ENCODE measurements around the gene NOL3. TPM values are rescaled to one million over a fixed set of nuclear protein-coding genes. Genes with fewer than 3 reads are reported as not detected.
A peak's percentile ranks its signal among the peaks of the same experiment; 100 is the strongest.

Gene NOL3
- total and polyA plus RNA-seq, 5 experiments from 2014 or later: 0.70 to 1.6 TPM; not detected in 3

DNA sequence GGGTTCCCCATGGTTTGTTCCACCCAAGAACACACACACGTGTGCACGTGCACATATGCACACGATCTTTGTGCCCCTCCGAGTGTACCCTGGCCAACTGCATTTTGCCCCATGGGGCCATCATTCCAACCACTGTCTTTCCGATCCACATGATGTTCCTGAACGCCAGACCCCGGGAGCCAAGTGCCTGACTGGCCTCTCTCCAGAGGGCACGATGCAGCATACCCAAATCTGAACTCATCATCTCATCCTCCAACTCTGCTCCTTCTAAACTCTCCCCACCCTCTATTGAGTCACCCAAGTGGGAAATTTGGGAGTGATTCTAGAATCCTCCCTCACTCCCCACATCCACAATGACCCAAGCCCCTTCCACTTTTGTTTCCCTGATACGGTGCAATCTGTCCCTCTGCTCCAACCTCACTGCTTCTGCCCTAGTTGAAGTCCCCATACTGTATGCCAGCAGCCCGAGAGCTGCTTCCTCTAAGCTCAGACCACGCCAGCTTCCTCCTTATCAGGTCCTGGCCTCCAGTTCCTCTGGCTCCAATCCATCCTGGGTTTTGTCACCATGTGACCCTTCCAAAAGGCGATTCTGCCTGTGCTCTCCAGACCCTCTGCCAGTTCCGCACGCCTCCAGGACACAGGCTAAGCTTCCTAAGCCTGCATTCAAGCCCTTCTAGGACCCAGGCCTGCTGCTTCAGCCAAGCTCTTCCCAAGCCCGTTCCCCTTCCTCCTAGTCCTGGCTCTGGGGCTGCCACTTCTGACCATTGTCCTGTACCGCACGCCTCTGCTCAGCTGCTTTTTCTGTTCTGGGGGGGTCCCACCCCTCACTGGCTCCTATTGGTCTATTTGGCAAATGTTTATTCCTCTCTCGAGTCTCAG is 46.5 kb downstream of the NOL3 start:
- H3K4me3 Mint-ChIP-seq: no peak overlapping the region
- DNase-seq: no peak
- peak overlapping the region in 5 of 10 donors; percentile 11 to 63 (median 46) for H3K27ac Mint-ChIP-seq
- no peaks in the 10 kb centered on the region for H3K27me3 Mint-ChIP-seq
- peaks cover 0 to 23% (median 3%) of the 10 kb centered on the region in 3 donors for H3K36me3 Mint-ChIP-seq
- H3K4me1 Mint-ChIP-seq: peaks cover 0 to 17% (median 8%) of the 10 kb centered on the region in 4 donors
- H3K9me3 Mint-ChIP-seq: no peaks in the 10 kb centered on the region
- no peak for ATAC-seq
- POLR2A ChIA-PET: interaction anchor here (0.7 kb wide), 1 partner anchor 141 kb away, joined by 4 read pairs; no protein-coding TSS in a partner anchor

DNA sequence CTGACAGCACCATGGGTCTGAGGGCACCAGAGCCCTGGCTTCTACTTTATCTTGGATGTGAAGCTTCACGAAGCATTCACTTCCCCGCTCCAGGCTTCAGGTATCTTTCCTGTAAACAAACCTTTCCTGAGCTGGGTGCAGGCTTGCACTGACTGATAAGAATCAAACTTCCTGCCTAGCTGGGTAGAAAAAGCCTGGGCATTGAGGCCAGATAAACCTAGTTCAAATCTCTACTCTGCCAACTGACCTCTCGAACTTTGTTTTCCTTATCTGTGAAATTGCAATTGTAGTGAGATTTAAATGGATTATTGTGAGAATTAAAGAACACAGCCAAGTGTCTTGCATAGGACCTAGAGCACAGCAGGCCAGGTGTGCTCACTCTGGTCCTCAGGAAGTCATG is 53.7 kb downstream of the NOL3 start:
- Mint-ChIP-seq H3K27ac (peak overlapping the region in 8 of 10 donors; percentile 1 to 85 (median 36)), H3K27me3 (no peaks in the 10 kb centered on the region), H3K9me3 (no peaks in the 10 kb centered on the region), H3K4me3 (no peak overlapping the region), H3K4me1 (peaks cover 28 to 53% (median 48%) of the 10 kb centered on the region in 4 donors), H3K36me3 (peaks cover 0 to 14% (median 3%) of the 10 kb centered on the region in 3 donors)
- ATAC-seq: no peak
- POLR2A ChIA-PET: interaction anchor here (2.5 kb wide), 1 partner anchor 16 kb away, joined by 10 read pairs; no protein-coding TSS in a partner anchor
- DNase-seq: no peak

Small RNAs within 50 kb of the gene (microRNA-seq; reads per million reads assigned to microRNA genes)
- gene MIR328 (ENCODE audit: borderline microRNAs expressed): 136 reads per million, percentile 68 among the genes with 10 or more reads in this experiment

Other genes with a start within 250 kb of the NOL3 start
- gene RRAD, start 245.0 kb upstream of the NOL3 start, total RNA-seq: under 1 TPM in 1 of 2 experiments, not detected in 1; 0.55 TPM
- gene RRAD, start 245.0 kb upstream of the NOL3 start, polyA plus RNA-seq: not detected
- gene CIAO2B, start 236.1 kb upstream of the NOL3 start, total RNA-seq: 10 to 100 TPM; 57.6 to 64.4 TPM
- 100 to 1,000 TPM in 1 of 3 donors, 10 to 100 TPM in 2; 86.1 to 110 (median 91.3) TPM for gene CIAO2B, start 236.1 kb upstream of the NOL3 start, polyA plus RNA-seq
- 10 to 100 TPM; 56.7 to 62.7 TPM for gene CES2, start 235.0 kb upstream of the NOL3 start, total RNA-seq
- gene CES2, start 235.0 kb upstream of the NOL3 start, polyA plus RNA-seq: 10 to 100 TPM; 21.1 to 31.2 (median 31.2) TPM
- gene CES3, start 209.3 kb upstream of the NOL3 start, total RNA-seq: under 1 TPM; 0.10 to 0.16 TPM
- gene CES3, start 209.3 kb upstream of the NOL3 start, polyA plus RNA-seq: not detected
- 10 to 100 TPM; 10.0 to 13.7 TPM for gene CES4A, start 181.9 kb upstream of the NOL3 start, total RNA-seq
- gene CES4A, start 181.9 kb upstream of the NOL3 start, polyA plus RNA-seq: 1 to 10 TPM in 2 of 3 donors, under 1 TPM in 1; 0.83 to 2.4 (median 1.5) TPM
- 10 to 100 TPM; 91.4 to 95.0 TPM for gene CBFB, start 141.4 kb upstream of the NOL3 start, total RNA-seq
- gene CBFB, start 141.4 kb upstream of the NOL3 start, polyA plus RNA-seq: 10 to 100 TPM; 61.2 to 79.8 (median 73.5) TPM
- gene PHAF1, start 60.6 kb upstream of the NOL3 start, total RNA-seq: 10 to 100 TPM; 21.4 to 23.3 TPM
- 10 to 100 TPM in 1 of 3 donors, 1 to 10 TPM in 2; 6.9 to 10.9 (median 6.9) TPM for gene PHAF1, start 60.6 kb upstream of the NOL3 start, polyA plus RNA-seq
- 1 to 10 TPM; 1.5 to 1.8 TPM for gene B3GNT9, start 19.5 kb upstream of the NOL3 start, total RNA-seq
- gene B3GNT9, start 19.5 kb upstream of the NOL3 start, polyA plus RNA-seq: 1 to 10 TPM in 1 of 3 donors, under 1 TPM in 2; 0.19 to 1.1 (median 0.28) TPM
- gene TRADD, start 10.6 kb upstream of the NOL3 start, total RNA-seq: 10 to 100 TPM; 41.0 to 43.4 TPM
- 10 to 100 TPM; 44.9 to 49.1 (median 48.2) TPM for gene TRADD, start 10.6 kb upstream of the NOL3 start, polyA plus RNA-seq
- 10 to 100 TPM in 1 of 2 experiments, 1 to 10 TPM in 1; 9.0 to 10.9 TPM for gene FBXL8, start 10.6 kb upstream of the NOL3 start, total RNA-seq
- gene FBXL8, start 10.6 kb upstream of the NOL3 start, polyA plus RNA-seq: 1 to 10 TPM; 1.8 to 2.8 (median 2.5) TPM
- 10 to 100 TPM in 1 of 2 experiments, 1 to 10 TPM in 1; 9.7 to 14.8 TPM for gene HSF4, start 5.8 kb upstream of the NOL3 start, total RNA-seq
- gene HSF4, start 5.8 kb upstream of the NOL3 start, polyA plus RNA-seq: not detected
- 1 to 10 TPM; 4.2 to 7.5 TPM for gene MATCAP1, start 13.4 kb downstream of the NOL3 start, total RNA-seq
- gene MATCAP1, start 13.4 kb downstream of the NOL3 start, polyA plus RNA-seq: under 1 TPM; 0.28 to 0.98 (median 0.75) TPM
- gene EXOC3L1, start 19.6 kb downstream of the NOL3 start, total RNA-seq: not detected
- under 1 TPM; 0.20 to 0.32 (median 0.31) TPM for gene EXOC3L1, start 19.6 kb downstream of the NOL3 start, polyA plus RNA-seq
- gene E2F4, start 21.6 kb downstream of the NOL3 start, total RNA-seq: 10 to 100 TPM; 86.3 to 87.1 TPM
- 10 to 100 TPM; 40.7 to 67.8 (median 63.4) TPM for gene E2F4, start 21.6 kb downstream of the NOL3 start, polyA plus RNA-seq
- 1 to 10 TPM; 5.0 to 5.6 TPM for gene ELMO3, start 28.6 kb downstream of the NOL3 start, total RNA-seq
- not detected for gene ELMO3, start 28.6 kb downstream of the NOL3 start, polyA plus RNA-seq
- gene TMEM208, start 56.6 kb downstream of the NOL3 start, total RNA-seq: 10 to 100 TPM; 40.0 to 40.2 TPM
- 10 to 100 TPM; 65.3 to 88.4 (median 76.4) TPM for gene TMEM208, start 56.6 kb downstream of the NOL3 start, polyA plus RNA-seq
- 10 to 100 TPM; 34.5 to 47.3 TPM for gene FHOD1, start 76.9 kb downstream of the NOL3 start, total RNA-seq
- gene FHOD1, start 76.9 kb downstream of the NOL3 start, polyA plus RNA-seq: 1 to 10 TPM; 1.6 to 3.0 (median 2.3) TPM
- gene SLC9A5, start 78.4 kb downstream of the NOL3 start, total RNA-seq: 1 to 10 TPM; 1.6 to 2.7 TPM
- gene SLC9A5, start 78.4 kb downstream of the NOL3 start, polyA plus RNA-seq: under 1 TPM; 0.04 to 0.20 (median 0.19) TPM
- gene PLEKHG4, start 109.0 kb downstream of the NOL3 start, total RNA-seq: 10 to 100 TPM; 39.1 to 41.0 TPM
- gene PLEKHG4, start 109.0 kb downstream of the NOL3 start, polyA plus RNA-seq: 10 to 100 TPM in 1 of 3 donors, 1 to 10 TPM in 2; 7.9 to 11.7 (median 8.3) TPM
- gene KCTD19, start 156.2 kb downstream of the NOL3 start, total RNA-seq: not detected
- under 1 TPM in 1 of 3 donors, not detected in 2; 0.03 TPM for gene KCTD19, start 156.2 kb downstream of the NOL3 start, polyA plus RNA-seq
- under 1 TPM in 1 of 2 experiments, not detected in 1; 0.49 TPM for gene LRRC36, start 156.3 kb downstream of the NOL3 start, total RNA-seq
- not detected for gene LRRC36, start 156.3 kb downstream of the NOL3 start, polyA plus RNA-seq
- not detected for gene TPPP3, start 223.0 kb downstream of the NOL3 start, total RNA-seq
- not detected for gene TPPP3, start 223.0 kb downstream of the NOL3 start, polyA plus RNA-seq
- gene ZDHHC1, start 245.9 kb downstream of the NOL3 start, total RNA-seq: under 1 TPM in 1 of 2 experiments, not detected in 1; 0.52 TPM
- under 1 TPM; 0.18 to 0.28 (median 0.27) TPM for gene ZDHHC1, start 245.9 kb downstream of the NOL3 start, polyA plus RNA-seq

Measured in naive thymus-derived CD8-positive, alpha-beta T cell (primary cell).